ENCODE measurements around the gene FAM162A.
"Not testable (repeated sequence)": the region's sequence is repeated elsewhere in the genome, so short reads cannot be mapped to it uniquely, and the experiment has no call there.

The FAM162A gene

GRCh38 chr3:122383771-122384697 is at the start of gene FAM162A:
TSS of gene FAM162A (plus strand) at chr3:122384182. CDS start at chr3:122384266, 84 bp downstream.
- DNase-seq, result peak; percentile 91 to 97

- no peak for DNase-seq
Observed at GRCh38 chr3:122342803-122343202, 41.2 kb upstream of the FAM162A start.

- DNase-seq, result no peak
Observed at GRCh38 chr3:122343654-122344053, 40.3 kb upstream of the FAM162A start.

GRCh38 chr3:122349171-122349570 is 34.8 kb upstream of the FAM162A start:
- DNase-seq, result no peak

GRCh38 chr3:122350814-122351418 is 33.1 kb upstream of the FAM162A start:
- no peak for DNase-seq

- no peak for DNase-seq
Observed at GRCh38 chr3:122351612-122352011, 32.4 kb upstream of the FAM162A start.

- peak; percentile 80 to 91 for DNase-seq
Observed at GRCh38 chr3:122353215-122353614, 30.8 kb upstream of the FAM162A start.

GRCh38 chr3:122353893-122354401 is 30.0 kb upstream of the FAM162A start:
- DNase-seq, result no peak

- DNase-seq, result no peak
Observed at GRCh38 chr3:122355612-122356011, 28.4 kb upstream of the FAM162A start.

- peak; percentile 4 to 53 for DNase-seq
Observed at GRCh38 chr3:122356402-122356801, 27.6 kb upstream of the FAM162A start.

- DNase-seq, result peak; percentile 40 to 68
Observed at GRCh38 chr3:122357828-122358702, 25.9 kb upstream of the FAM162A start.

- peak in 1 of 2 experiments; percentile 6 for DNase-seq
Observed at GRCh38 chr3:122358703-122359032, 25.3 kb upstream of the FAM162A start.

- no peak for DNase-seq
Observed at GRCh38 chr3:122362026-122362425, 22.0 kb upstream of the FAM162A start.

GRCh38 chr3:122364490-122364889 is 19.5 kb upstream of the FAM162A start:
- no peak for DNase-seq

GRCh38 chr3:122365073-122365472 is 18.9 kb upstream of the FAM162A start:
- DNase-seq, result no peak

GRCh38 chr3:122365582-122366378 is 18.2 kb upstream of the FAM162A start:
- DNase-seq, result not testable (repeated sequence)

- DNase-seq, result no peak
Observed at GRCh38 chr3:122366379-122366749, 17.6 kb upstream of the FAM162A start.

GRCh38 chr3:122374034-122374433 is 9.9 kb upstream of the FAM162A start:
- no peak for DNase-seq

GRCh38 chr3:122377975-122378374 is 6.0 kb upstream of the FAM162A start:
- no peak for DNase-seq

GRCh38 chr3:122382888-122383666 is 905 bp upstream of the FAM162A start, which contains the start of gene MIX23:
TSS of gene MIX23 (minus strand) at chr3:122383231. CDS start at chr3:122383224, 7 bp downstream.
- DNase-seq, result peak; percentile 92 to 94

- no peak for DNase-seq
Observed at GRCh38 chr3:122387709-122388108, 3.7 kb downstream of the FAM162A start.
